ENCODE measurements around the gene AGRN. TPM values are rescaled to one million over a fixed set of nuclear protein-coding genes. Genes with fewer than 3 reads are reported as not detected.
"Not testable (repeated sequence)": the region's sequence is repeated elsewhere in the genome, so short reads cannot be mapped to it uniquely, and the experiment has no call there.

Gene AGRN
- total RNA-seq, 3 donors from 2014 or later: 32.0 to 54.4 (median 40.6) TPM

DNA sequence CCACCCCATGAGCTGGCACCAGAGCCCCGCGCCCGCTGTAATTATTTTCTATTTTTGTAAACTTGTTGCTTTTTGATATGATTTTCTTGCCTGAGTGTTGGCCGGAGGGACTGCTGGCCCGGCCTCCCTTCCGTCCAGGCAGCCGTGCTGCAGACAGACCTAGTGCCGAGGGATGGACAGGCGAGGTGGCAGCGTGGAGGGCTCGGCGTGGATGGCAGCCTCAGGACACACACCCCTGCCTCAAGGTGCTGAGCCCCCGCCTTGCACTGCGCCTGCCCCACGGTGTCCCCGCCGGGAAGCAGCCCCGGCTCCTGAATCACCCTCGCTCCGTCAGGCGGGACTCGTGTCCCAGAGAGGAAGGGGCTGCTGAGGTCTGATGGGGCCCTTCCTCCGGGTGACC, 35.1 kb downstream of the AGRN start:
- H3K4me1 ChIP-seq (ENCODE audit: low read depth): peaks cover 10% of the 10 kb centered on the region
- no peak for ATAC-seq
- no peak overlapping the region for H3K4me3 ChIP-seq
- TF ChIP-seq CTCF (IDR thresholded peaks at IDR 0.05): no peak
- H3K9me3 ChIP-seq: no peaks in the 10 kb centered on the region
- no peak for DNase-seq
- H3K36me3 ChIP-seq (ENCODE audit: low read depth): no peaks in the 10 kb centered on the region
- intact Hi-C loops (cut with DNase I, micrococcal nuclease): no loop called here

DNA sequence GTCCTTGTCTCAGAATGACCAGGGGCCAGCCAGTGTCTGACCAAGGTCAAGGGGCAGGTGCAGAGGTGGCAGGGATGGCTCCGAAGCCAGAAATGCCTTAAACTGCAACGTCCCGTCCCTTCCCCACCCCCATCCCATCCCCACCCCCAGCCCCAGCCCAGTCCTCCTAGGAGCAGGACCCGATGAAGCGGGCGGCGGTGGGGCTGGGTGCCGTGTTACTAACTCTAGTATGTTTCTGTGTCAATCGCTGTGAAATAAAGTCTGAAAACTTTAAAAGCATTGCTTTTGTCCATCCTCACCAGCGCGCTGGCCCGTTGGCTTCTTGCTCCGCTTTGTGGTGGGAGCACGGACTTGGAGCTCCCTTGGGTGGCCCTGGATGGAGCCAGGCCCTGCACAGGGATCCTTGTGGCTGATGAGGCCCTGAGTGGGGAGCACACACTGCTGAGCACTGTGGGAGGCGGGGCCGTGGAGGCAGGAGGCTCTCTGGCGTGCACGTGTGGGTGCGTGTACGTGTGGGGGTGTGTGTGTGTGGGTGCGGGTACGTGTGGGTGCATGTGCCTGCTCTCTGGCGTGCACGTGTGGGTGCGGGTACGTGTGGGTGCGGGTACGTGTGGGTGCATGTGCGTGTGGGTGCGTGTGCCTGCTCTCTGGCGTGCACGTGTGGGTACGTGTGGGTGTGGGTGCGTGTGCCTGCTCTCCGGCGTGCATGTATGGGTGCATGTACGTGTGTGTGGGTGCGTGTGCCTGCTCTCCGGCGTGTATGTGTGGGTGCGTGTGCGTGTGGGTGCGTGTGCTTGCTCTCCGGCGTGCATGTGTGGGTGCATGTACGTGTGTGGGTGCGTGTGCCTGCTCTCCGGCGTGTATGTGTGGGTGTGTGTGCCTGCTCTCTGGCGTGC, 36.2 kb downstream of the AGRN start:
- intact Hi-C loops (cut with DNase I, micrococcal nuclease): no loop called here
- TF ChIP-seq CTCF (IDR thresholded peaks at IDR 0.05): no peak
- no peaks in the 10 kb centered on the region for H3K9me3 ChIP-seq
- H3K36me3 ChIP-seq (ENCODE audit: low read depth): no peaks in the 10 kb centered on the region
- no peak overlapping the region for H3K4me3 ChIP-seq
- ATAC-seq (no peak), DNase-seq (no peak)
- peaks cover 15% of the 10 kb centered on the region for H3K4me1 ChIP-seq (ENCODE audit: low read depth)

DNA sequence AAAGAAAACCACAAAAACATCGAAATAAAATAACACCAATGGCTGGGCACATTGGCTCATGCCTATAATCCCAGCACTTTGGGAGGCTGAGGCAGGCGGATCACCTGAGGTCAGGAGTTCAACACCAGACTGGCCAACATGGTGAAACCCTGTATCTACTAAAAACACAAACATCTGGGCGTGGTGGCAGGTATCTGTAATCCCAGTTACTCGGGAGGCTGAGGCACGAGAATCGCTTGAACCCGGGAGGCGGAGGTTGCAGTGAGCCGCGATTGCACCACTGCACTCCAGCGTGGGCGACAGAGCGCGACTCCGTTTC, 37.8 kb downstream of the AGRN start:
- intact Hi-C loops (cut with DNase I, micrococcal nuclease): not testable (repeated sequence)

GRCh38 chr1:1058088-1058905, 38.4 kb downstream of the AGRN start:
- DNase-seq: no peak
- intact Hi-C loops (cut with DNase I, micrococcal nuclease): no loop called here
- Histone ChIP-seq H3K4me3 (no peak overlapping the region), H3K36me3 (ENCODE audit: low read depth) (no peaks in the 10 kb centered on the region), H3K9me3 (no peaks in the 10 kb centered on the region), H3K4me1 (ENCODE audit: low read depth) (peaks cover 18% of the 10 kb centered on the region)
- no peak for TF ChIP-seq CTCF (IDR thresholded peaks at IDR 0.05)
- no peak for ATAC-seq

More for the DNA sequence above, 37.8 kb downstream of the AGRN start:
- H3K9me3 ChIP-seq; H3K4me3 ChIP-seq; DNase-seq; ATAC-seq; H3K36me3 ChIP-seq (ENCODE audit: low read depth): not testable (repeated sequence)
- peaks cover 18% of the 10 kb centered on the region for H3K4me1 ChIP-seq (ENCODE audit: low read depth)

- DNase-seq (no peak), ATAC-seq (peak; percentile 33)
- TF ChIP-seq CTCF (IDR thresholded peaks at IDR 0.05): no peak
- intact Hi-C loops (cut with DNase I, micrococcal nuclease): no loop called here
- no peaks in the 10 kb centered on the region for H3K9me3 ChIP-seq
- H3K4me1 ChIP-seq (ENCODE audit: low read depth): peaks cover 22% of the 10 kb centered on the region
- no peak overlapping the region for H3K4me3 ChIP-seq
- no peaks in the 10 kb centered on the region for H3K36me3 ChIP-seq (ENCODE audit: low read depth)
These were observed 39.1 kb downstream of the AGRN start for GRCh38 chr1:1058921-1059493.
